ENCODE data around the gene SMPX. TPM values are rescaled to one million over a fixed set of nuclear protein-coding genes. Genes with fewer than 3 reads are reported as not detected.

The SMPX gene
- polyA plus RNA-seq, 1 donor (not counting 4 experiments of a cell fraction or from before 2014, with no cell fraction given) = not detected

DNA sequence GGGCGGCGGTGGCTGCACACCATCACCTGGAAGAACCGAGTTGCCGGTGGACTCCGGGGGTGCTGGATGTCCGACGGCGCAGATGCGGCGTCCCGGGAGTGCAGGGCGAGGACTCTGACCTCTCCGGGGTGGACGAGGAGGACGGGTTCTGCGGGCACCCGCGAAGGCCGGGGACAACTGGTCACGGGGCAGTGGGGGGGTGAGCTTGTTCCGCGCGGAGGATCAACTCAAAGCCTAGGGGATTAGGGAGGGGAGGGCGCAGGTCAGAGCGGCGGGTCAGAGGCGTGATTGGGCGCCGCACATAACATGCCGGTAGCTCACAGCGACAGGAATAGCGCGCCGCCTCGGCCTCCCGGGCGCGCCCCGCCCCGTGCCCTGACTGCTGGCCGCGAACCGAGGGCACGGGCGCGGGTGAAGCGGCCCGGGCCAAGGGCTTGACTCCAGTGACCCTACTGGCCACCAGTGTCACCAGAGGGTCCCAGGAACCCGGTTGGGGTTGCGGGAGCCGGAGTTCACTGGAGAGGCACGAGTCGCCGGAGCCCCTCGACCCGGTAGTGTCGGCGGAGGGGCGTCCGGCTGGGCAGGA lies 99.7 kb downstream of the SMPX start, which contains the start of gene KLHL34:
TSS of gene KLHL34 (minus strand) at position 179 of the 586 bp plus-strand sequence. CDS start 542 bp downstream, outside the sequence.
- FAIRE-seq (no peak), DNase-seq (ENCODE audit: low read depth, low spot score) (no peak)
- Histone ChIP-seq H3K36me3 (ENCODE audit: control insufficient read depth in 2 of 2, extremely low read depth in 1 of 2, insufficient read depth in 2 of 2, low read length in 2 of 2) (no peaks in the 10 kb centered on the region), H3K79me2 (ENCODE audit: control insufficient read depth, insufficient read depth, low read length) (no peaks in the 10 kb centered on the region), H3K9me3 (ENCODE audit: control insufficient read depth, low read depth, low read length) (peaks cover 2% of the 10 kb centered on the region), H4K20me1 (ENCODE audit: control insufficient read depth, extremely low read depth, insufficient read depth, low read length) (no peaks in the 10 kb centered on the region), H3K27ac (ENCODE audit: control insufficient read depth, insufficient read depth, low read length) (no peak within 1 kb of the TSS), H2AFZ (ENCODE audit: control insufficient read depth, low read length) (peak within 1 kb of the TSS; percentile 40), H3K4me2 (ENCODE audit: control insufficient read depth, extremely low read depth, insufficient read depth, low read depth, low read length) (peak within 1 kb of the TSS; percentile 41), H3K4me3 (ENCODE audit: control insufficient read depth in 2 of 3, extremely low read depth in 1 of 3, insufficient read depth in 2 of 3, low read depth in 1 of 3, low read length in 3 of 3) (peak within 1 kb of the TSS in 1 of 3 experiments; percentile 34), H3K9me1 (ENCODE audit: control insufficient read depth, extremely low read depth, insufficient read depth, low read length) (no peaks in the 10 kb centered on the region), H3K9ac (ENCODE audit: control insufficient read depth, extremely low read depth, insufficient read depth, low read length) (no peak within 1 kb of the TSS), H3K4me1 (ENCODE audit: control insufficient read depth, extremely low read depth, insufficient read depth, low read length) (peaks cover 3% of the 10 kb centered on the region), H3K27me3 (ENCODE audit: control insufficient read depth, extremely low read depth, insufficient read depth, low read length) (no peaks in the 10 kb centered on the region)
- TF ChIP-seq, protein P1, sequence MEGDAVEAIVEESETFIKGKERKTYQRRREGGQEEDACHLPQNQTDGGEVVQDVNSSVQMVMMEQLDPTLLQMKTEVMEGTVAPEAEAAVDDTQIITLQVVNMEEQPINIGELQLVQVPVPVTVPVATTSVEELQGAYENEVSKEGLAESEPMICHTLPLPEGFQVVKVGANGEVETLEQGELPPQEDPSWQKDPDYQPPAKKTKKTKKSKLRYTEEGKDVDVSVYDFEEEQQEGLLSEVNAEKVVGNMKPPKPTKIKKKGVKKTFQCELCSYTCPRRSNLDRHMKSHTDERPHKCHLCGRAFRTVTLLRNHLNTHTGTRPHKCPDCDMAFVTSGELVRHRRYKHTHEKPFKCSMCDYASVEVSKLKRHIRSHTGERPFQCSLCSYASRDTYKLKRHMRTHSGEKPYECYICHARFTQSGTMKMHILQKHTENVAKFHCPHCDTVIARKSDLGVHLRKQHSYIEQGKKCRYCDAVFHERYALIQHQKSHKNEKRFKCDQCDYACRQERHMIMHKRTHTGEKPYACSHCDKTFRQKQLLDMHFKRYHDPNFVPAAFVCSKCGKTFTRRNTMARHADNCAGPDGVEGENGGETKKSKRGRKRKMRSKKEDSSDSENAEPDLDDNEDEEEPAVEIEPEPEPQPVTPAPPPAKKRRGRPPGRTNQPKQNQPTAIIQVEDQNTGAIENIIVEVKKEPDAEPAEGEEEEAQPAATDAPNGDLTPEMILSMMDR (optimal IDR thresholded peaks at IDR 0.05 in 1 of 3, IDR thresholded peaks at IDR 0.05 in 1 of 3, conservative IDR thresholded peaks at IDR 0.05 in 1 of 3; ENCODE audit: extremely low read depth in 1 of 3, insufficient read depth in 2 of 3, low read length in 3 of 3) = no peak
- no peak for TF ChIP-seq EZH2 (IDR thresholded peaks at IDR 0.05; ENCODE audit: low read length)
- dilution Hi-C loops (cut with MboI; ENCODE audit: extremely low pct_ligation_motif_present, low sequenced_read_pairs) = no loop called here

GRCh38 chrX:21657318-21658151 lies 100.4 kb downstream of the SMPX start:
- H3K4me2 ChIP-seq (ENCODE audit: control insufficient read depth, extremely low read depth, insufficient read depth, low read depth, low read length) = peak overlapping the region; percentile 41
- no peaks in the 10 kb centered on the region for H3K36me3 ChIP-seq (ENCODE audit: control insufficient read depth in 2 of 2, extremely low read depth in 1 of 2, insufficient read depth in 2 of 2, low read length in 2 of 2)
- no peak for FAIRE-seq
- no peaks in the 10 kb centered on the region for H3K27me3 ChIP-seq (ENCODE audit: control insufficient read depth, extremely low read depth, insufficient read depth, low read length)
- H3K9me1 ChIP-seq (ENCODE audit: control insufficient read depth, extremely low read depth, insufficient read depth, low read length) = no peaks in the 10 kb centered on the region
- H3K9me3 ChIP-seq (ENCODE audit: control insufficient read depth, low read depth, low read length) = peaks cover 2% of the 10 kb centered on the region
- H4K20me1 ChIP-seq (ENCODE audit: control insufficient read depth, extremely low read depth, insufficient read depth, low read length) = no peaks in the 10 kb centered on the region
- no peak overlapping the region for H3K27ac ChIP-seq (ENCODE audit: control insufficient read depth, insufficient read depth, low read length)
- DNase-seq (ENCODE audit: low read depth, low spot score) = no peak
- no peak overlapping the region for H2AFZ ChIP-seq (ENCODE audit: control insufficient read depth, low read length)
- no peaks in the 10 kb centered on the region for H3K79me2 ChIP-seq (ENCODE audit: control insufficient read depth, insufficient read depth, low read length)
- no peak overlapping the region for H3K4me3 ChIP-seq (ENCODE audit: control insufficient read depth in 2 of 3, extremely low read depth in 1 of 3, insufficient read depth in 2 of 3, low read depth in 1 of 3, low read length in 3 of 3)
- peaks cover 3% of the 10 kb centered on the region for H3K4me1 ChIP-seq (ENCODE audit: control insufficient read depth, extremely low read depth, insufficient read depth, low read length)
- TF ChIP-seq, protein P1 (optimal IDR thresholded peaks at IDR 0.05 in 1 of 3, IDR thresholded peaks at IDR 0.05 in 1 of 3, conservative IDR thresholded peaks at IDR 0.05 in 1 of 3; ENCODE audit: extremely low read depth in 1 of 3, insufficient read depth in 2 of 3, low read length in 3 of 3) = no peak
- no peak for TF ChIP-seq EZH2 (IDR thresholded peaks at IDR 0.05; ENCODE audit: low read length)
- dilution Hi-C loops (cut with MboI; ENCODE audit: extremely low pct_ligation_motif_present, low sequenced_read_pairs) = no loop called here
- no peak overlapping the region for H3K9ac ChIP-seq (ENCODE audit: control insufficient read depth, extremely low read depth, insufficient read depth, low read length)
